ENCODE results near the gene IFT122.

- TF ChIP-seq POLR2AphosphoS5 (IDR thresholded peaks at IDR 0.05; ENCODE audit: low read depth, low read length) (no peak), POLR2A (IDR thresholded peaks at IDR 0.05; ENCODE audit: low read depth, low read length) (no peak)
Observed at GRCh38 chr3:129418041-129418973, 21.7 kb upstream of the IFT122 start.

All from GM12891 (cell line).